Measurements from ENCODE around the gene PTRH1.

PTRH1 gene

GRCh38 chr9:127682351-127683136 is 32.9 kb downstream of the PTRH1 start:
- TF ChIP-seq CTCF (IDR thresholded peaks at IDR 0.05) (no peak), ZFX (IDR thresholded peaks at IDR 0.05; ENCODE audit: borderline replicate concordance) (no peak)
- H3K27ac ChIP-seq, result no peak overlapping the region

GRCh38 chr9:127680846-127681245 is 34.6 kb downstream of the PTRH1 start:
- no peak overlapping the region for H3K27ac ChIP-seq
- TF ChIP-seq ZFX (IDR thresholded peaks at IDR 0.05; ENCODE audit: borderline replicate concordance) (no peak), CTCF (IDR thresholded peaks at IDR 0.05) (no peak)

- no peak overlapping the region for H3K27ac ChIP-seq
Measured at GRCh38 chr9:127680226-127680625, 35.2 kb downstream of the PTRH1 start.

GRCh38 chr9:127679506-127679905 is 36.0 kb downstream of the PTRH1 start:
- TF ChIP-seq ZFX (IDR thresholded peaks at IDR 0.05; ENCODE audit: borderline replicate concordance) (no peak), CTCF (IDR thresholded peaks at IDR 0.05) (no peak)

More at GRCh38 chr9:127680226-127680625, 35.2 kb downstream of the PTRH1 start:
- TF ChIP-seq CTCF (IDR thresholded peaks at IDR 0.05) (no peak), ZFX (IDR thresholded peaks at IDR 0.05; ENCODE audit: borderline replicate concordance) (no peak)

GRCh38 chr9:127676638-127677037 is 38.8 kb downstream of the PTRH1 start:
- TF ChIP-seq CTCF (IDR thresholded peaks at IDR 0.05) (no peak), ZFX (IDR thresholded peaks at IDR 0.05; ENCODE audit: borderline replicate concordance) (no peak)
- H3K27ac ChIP-seq, result no peak overlapping the region

More at GRCh38 chr9:127679506-127679905, 36.0 kb downstream of the PTRH1 start:
- no peak overlapping the region for H3K27ac ChIP-seq

- TF ChIP-seq ZFX (IDR thresholded peaks at IDR 0.05; ENCODE audit: borderline replicate concordance) (no peak), CTCF (IDR thresholded peaks at IDR 0.05) (no peak)
Measured at GRCh38 chr9:127673234-127673633, 42.2 kb downstream of the PTRH1 start.

GRCh38 chr9:127667906-127668305 is 47.6 kb downstream of the PTRH1 start:
- H3K27ac ChIP-seq, result no peak overlapping the region
- TF ChIP-seq ZFX (IDR thresholded peaks at IDR 0.05; ENCODE audit: borderline replicate concordance), result no peak
- no peak for TF ChIP-seq CTCF (IDR thresholded peaks at IDR 0.05)

More at GRCh38 chr9:127673234-127673633, 42.2 kb downstream of the PTRH1 start:
- no peak overlapping the region for H3K27ac ChIP-seq
